Mucosa of descending colon (tissue), 3 donors: ENCODE results near the gene SLIT1. TPM values are rescaled to one million over a fixed set of nuclear protein-coding genes. Genes with fewer than 3 reads are reported as not detected.

Source experiments
- ATAC-seq: fragments of 200-7000 bp; cut with Tn5 transposase; one replicate; pipeline ENCODE4 v1.9.1; 2020; ENCODE audit warnings: mild to moderate bottlenecking, moderate library complexity
- DNase-seq, 3 donors: peaks; one replicate each; pipeline ENCODE4 v3.0.0-alpha.2; 2020
- H3K36me3 ChIP-seq: fragments of 200-600 bp; one replicate; pipeline ENCODE4 v1.8.0; 2021; ENCODE audit warnings: low read depth, mild to moderate bottlenecking
- H3K4me1 ChIP-seq: fragments of 200-600 bp; one replicate; pipeline ENCODE4 v1.8.0; 2021; ENCODE audit warnings: low read depth, mild to moderate bottlenecking
- H3K4me3 ChIP-seq: fragments of 200-600 bp; one replicate; pipeline ENCODE4 v1.8.0; 2021; ENCODE audit warnings: mild to moderate bottlenecking
- H3K9me3 ChIP-seq: fragments of 200-600 bp; one replicate; pipeline ENCODE4 v1.8.0; 2021; ENCODE audit warnings: mild to moderate bottlenecking
- CTCF ChIP-seq: fragments of 200-600 bp; IDR thresholded peaks from one replicate; pipeline ENCODE4 v1.8.0; 2022; ENCODE audit warnings: antibody characterized with exemption, mild to moderate bottlenecking
- intact Hi-C, 2 donors: fragments of 100-400 bp; cut with DNase I in 1 of 2; cut with micrococcal nuclease in 1 of 2; formaldehyde crosslinking; loops; one replicate each; pipeline versions ENCODE4 v1.11.0 to v1.11.1; 2022; cut with DNase I, micrococcal nuclease
- total RNA-seq, 3 donors: library from RNA; stranded (reverse); fragmentation: NEBNext Ultra II Directional in 2 of 3; extraction: Animal tissue kit (Norgen Biotek cat#: 25700) in 2 of 3; gene quantifications; one replicate each; pipeline versions ENCODE4 v1.2.1 to v1.2.4, GENCODE V29; 2021 to 2023
- donor health status: DM: no; HTN: no; CAD: no; lungs with moderate emphysema.
- donor health status: DM: no; HTN: no; CAD: no.
- donor health status: DM: no; HTN: yes; CAD: no.

The SLIT1 gene
- total RNA-seq, 3 donors from 2014 or later: 0.17 to 1.1 (median 0.24) TPM

GRCh38 chr10:97154162-97154561 is 31.6 kb downstream of the SLIT1 start:
- intact Hi-C loops: no loop called here
- Histone ChIP-seq H3K4me3 (no peak overlapping the region), H3K4me1 (no peaks in the 10 kb centered on the region), H3K9me3 (no peaks in the 10 kb centered on the region), H3K36me3 (no peaks in the 10 kb centered on the region)
- ATAC-seq (no peak), DNase-seq (no peak)
- no peak for TF ChIP-seq CTCF

DNA sequence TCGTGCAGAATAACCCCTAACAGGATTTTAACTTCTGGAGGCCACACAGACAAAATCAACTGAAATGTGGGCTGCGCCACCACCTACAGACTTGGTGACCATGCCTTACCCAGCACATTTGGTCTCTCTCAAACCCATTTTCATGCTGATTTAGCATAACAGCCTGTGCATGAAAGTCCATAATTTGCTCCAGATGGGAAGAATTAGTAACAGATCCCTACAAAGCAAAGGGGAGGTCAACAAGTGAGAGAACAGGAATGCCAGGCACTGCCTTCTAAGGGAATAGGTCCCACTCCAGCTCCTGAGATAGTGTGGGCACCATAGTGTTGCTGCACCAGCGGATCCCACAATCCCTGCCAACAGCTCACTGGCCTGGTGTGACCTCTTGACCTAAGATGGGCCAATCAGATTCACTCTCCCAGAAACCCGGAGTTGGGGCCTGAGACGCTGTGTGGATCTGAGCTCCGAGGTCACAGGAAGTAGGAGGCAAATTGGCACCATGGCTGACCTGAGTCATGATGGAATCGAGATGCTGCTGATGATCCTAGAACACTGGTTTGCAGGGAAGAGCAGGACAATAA is 32.4 kb downstream of the SLIT1 start:
- H3K4me1 ChIP-seq: no peaks in the 10 kb centered on the region
- intact Hi-C loops: no loop called here
- no peak overlapping the region for H3K4me3 ChIP-seq
- TF ChIP-seq CTCF: no peak
- H3K36me3 ChIP-seq: no peaks in the 10 kb centered on the region
- no peak for ATAC-seq
- no peak for DNase-seq
- H3K9me3 ChIP-seq: no peaks in the 10 kb centered on the region

DNA sequence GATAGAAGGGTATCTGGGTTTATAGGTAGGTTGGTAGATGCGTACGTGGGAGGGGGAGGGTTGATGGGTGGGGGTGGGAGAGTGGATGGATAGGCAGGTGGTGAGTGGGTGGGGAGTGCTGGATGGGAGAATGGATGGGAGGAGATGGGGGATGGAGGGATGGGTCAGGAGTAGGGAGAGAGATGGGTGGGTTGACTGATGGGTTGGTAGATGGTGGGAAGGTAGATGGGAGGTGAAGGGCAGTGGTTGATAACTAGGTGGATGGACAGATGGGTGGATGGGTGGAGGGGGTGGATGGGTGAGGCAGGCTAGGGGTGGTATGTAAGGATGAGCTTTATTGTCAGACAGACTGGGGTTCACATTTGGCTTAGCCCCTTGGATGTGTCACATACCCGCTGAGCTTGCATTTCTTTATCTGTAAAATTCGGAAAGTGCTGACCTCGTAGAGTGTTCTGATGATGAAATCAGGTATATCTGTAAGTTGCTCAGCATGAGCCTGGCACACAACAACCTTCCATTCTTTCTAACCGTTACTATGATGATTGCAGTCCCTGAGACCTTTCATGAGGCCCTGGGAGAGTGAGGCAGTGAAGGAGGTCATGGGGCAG is 34.3 kb downstream of the SLIT1 start:
- no peak for ATAC-seq
- intact Hi-C loops: no loop called here
- no peaks in the 10 kb centered on the region for H3K4me1 ChIP-seq
- H3K36me3 ChIP-seq: no peaks in the 10 kb centered on the region
- H3K4me3 ChIP-seq: no peak overlapping the region
- no peak for TF ChIP-seq CTCF
- no peaks in the 10 kb centered on the region for H3K9me3 ChIP-seq
- DNase-seq: no peak

GRCh38 chr10:97150616-97151015 is 35.1 kb downstream of the SLIT1 start:
- intact Hi-C loops: no loop called here
- DNase-seq: no peak
- Histone ChIP-seq H3K4me1 (no peaks in the 10 kb centered on the region), H3K9me3 (no peaks in the 10 kb centered on the region), H3K4me3 (no peak overlapping the region), H3K36me3 (no peaks in the 10 kb centered on the region)
- ATAC-seq: no peak
- no peak for TF ChIP-seq CTCF

DNA sequence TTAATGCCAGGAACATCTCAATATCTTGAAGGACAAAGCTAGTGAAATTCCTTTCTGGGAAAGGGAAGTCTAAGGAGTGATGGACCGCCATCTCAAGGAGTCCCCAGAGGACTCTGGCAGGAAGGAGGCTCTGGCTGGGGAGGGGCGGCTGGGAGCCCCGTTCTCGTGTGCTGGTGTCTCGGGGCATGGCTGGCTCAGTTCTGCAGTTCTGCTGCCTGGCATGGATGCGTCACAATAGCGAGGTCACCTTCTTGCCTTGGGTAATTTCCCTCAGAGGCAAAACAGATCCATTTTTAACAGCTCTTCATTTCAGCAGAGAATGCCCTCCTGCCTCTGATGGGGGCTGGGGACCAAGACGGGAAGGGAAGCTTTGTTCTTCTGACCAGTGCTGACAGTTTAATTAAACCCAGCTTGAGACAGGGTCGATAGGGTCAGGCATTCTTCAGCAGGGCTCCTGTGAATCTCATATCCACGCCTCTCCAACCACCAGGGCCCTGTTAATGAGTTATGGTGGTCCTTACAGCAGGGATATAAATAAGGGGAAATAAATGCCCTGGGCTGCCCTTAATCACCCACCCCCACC is 35.7 kb downstream of the SLIT1 start:
- no peak for ATAC-seq
- no peaks in the 10 kb centered on the region for H3K4me1 ChIP-seq

More for the DNA sequence above, 35.7 kb downstream of the SLIT1 start:
- no peak for DNase-seq
- intact Hi-C loops: no loop called here
- no peak for TF ChIP-seq CTCF
- Histone ChIP-seq H3K4me3 (no peak overlapping the region), H3K9me3 (no peaks in the 10 kb centered on the region), H3K36me3 (no peaks in the 10 kb centered on the region)
